Progenitor cell of endocrine pancreas (in vitro differentiated cells): ENCODE results near the gene HERPUD1. TPM values are rescaled to one million over a fixed set of nuclear protein-coding genes. Genes with fewer than 3 reads are reported as not detected.

Source experiments
- DNase-seq: peaks from one replicate; pipeline ENCODE4 v3.0.0; 2021; ENCODE audit warnings: low spot score; ENCODE audit not compliant: unreplicated experiment
- H3K27ac Mint-ChIP-seq: 2 replicates; pipeline ENCODE4 v1.8.0; 2021; ENCODE audit warnings: mild to moderate bottlenecking, moderate library complexity, mixed read lengths
- H3K27me3 Mint-ChIP-seq: 2 replicates; pipeline ENCODE4 v1.8.0; 2021; ENCODE audit warnings: mixed read lengths
- H3K36me3 Mint-ChIP-seq: 2 replicates; pipeline ENCODE4 v1.8.0; 2022; ENCODE audit warnings: mixed read lengths; ENCODE audit not compliant: insufficient read depth
- H3K4me1 Mint-ChIP-seq: 2 replicates; pipeline ENCODE4 v1.8.0; 2021; ENCODE audit warnings: low read depth, mixed read lengths
- H3K4me3 Mint-ChIP-seq: 2 replicates; pipeline ENCODE4 v1.8.0; 2021; ENCODE audit warnings: low read depth, mild to moderate bottlenecking, moderate library complexity, mixed read lengths
- H3K9me3 Mint-ChIP-seq: 2 replicates; pipeline ENCODE4 v1.8.0; 2021; ENCODE audit warnings: low read depth, mixed read lengths
- total RNA-seq: library from RNA; stranded (reverse); gene quantifications from 2 replicates; pipeline ENCODE4 v1.2.1, GENCODE V29; 2021
- TF ChIP-seq, protein P1 (sequence below): fragments of 200-600 bp; sonication (generic); IDR thresholded peaks from one replicate; pipeline ENCODE4 v1.5.0; 2021; ENCODE audit warnings: antibody characterized with exemption, mild to moderate bottlenecking; ENCODE audit not compliant: unreplicated experiment

Gene HERPUD1
- total RNA-seq, 1 donor from 2014 or later = 70.0 TPM

DNA sequence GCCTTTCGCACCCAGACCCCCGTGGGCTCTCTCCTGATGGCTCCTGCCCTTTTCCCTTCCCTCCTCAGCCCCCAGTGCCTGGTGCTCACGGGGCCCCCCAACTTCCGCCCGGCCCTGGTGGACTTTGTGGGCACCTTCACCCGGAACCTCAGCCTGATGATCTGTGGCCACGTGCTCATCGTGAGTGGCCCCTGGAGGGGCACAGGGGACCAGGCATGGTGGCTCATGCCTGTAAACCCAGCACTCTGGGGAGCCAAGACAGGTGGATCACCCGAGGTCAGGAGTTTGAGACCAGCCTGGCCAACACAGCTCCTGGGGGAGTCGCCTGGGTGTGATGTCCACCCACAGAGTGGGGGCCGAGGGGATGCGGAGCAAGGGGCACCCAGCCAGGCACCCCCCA is 45.6 kb upstream of the HERPUD1 start:
- no peaks in the 10 kb centered on the region for H3K36me3 Mint-ChIP-seq
- no peak overlapping the region for H3K4me3 Mint-ChIP-seq
- H3K9me3 Mint-ChIP-seq = no peaks in the 10 kb centered on the region
- no peaks in the 10 kb centered on the region for H3K4me1 Mint-ChIP-seq
- no peak overlapping the region for H3K27ac Mint-ChIP-seq
- TF ChIP-seq, protein P1, sequence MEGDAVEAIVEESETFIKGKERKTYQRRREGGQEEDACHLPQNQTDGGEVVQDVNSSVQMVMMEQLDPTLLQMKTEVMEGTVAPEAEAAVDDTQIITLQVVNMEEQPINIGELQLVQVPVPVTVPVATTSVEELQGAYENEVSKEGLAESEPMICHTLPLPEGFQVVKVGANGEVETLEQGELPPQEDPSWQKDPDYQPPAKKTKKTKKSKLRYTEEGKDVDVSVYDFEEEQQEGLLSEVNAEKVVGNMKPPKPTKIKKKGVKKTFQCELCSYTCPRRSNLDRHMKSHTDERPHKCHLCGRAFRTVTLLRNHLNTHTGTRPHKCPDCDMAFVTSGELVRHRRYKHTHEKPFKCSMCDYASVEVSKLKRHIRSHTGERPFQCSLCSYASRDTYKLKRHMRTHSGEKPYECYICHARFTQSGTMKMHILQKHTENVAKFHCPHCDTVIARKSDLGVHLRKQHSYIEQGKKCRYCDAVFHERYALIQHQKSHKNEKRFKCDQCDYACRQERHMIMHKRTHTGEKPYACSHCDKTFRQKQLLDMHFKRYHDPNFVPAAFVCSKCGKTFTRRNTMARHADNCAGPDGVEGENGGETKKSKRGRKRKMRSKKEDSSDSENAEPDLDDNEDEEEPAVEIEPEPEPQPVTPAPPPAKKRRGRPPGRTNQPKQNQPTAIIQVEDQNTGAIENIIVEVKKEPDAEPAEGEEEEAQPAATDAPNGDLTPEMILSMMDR = no peak
- DNase-seq = no peak
- no peaks in the 10 kb centered on the region for H3K27me3 Mint-ChIP-seq

DNA sequence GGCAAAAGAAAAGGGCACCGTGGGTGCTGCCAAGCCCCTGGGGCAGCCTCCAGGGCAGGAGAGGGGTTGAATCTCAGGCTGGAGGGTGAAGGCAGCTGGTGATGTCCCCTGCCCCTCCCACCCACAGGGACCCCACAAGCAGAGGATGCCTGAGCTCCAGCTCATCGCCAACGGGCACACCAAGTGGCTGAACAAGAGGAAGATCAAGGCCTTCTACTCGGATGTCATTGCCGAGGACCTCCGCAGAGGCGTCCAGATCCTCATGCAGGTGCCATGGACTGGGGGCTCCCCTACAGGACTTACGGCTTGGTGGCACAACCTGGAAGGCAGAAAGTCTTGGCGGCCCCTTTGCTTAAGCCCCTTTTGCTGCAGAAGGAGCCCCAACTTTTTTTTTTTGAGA is 45.1 kb upstream of the HERPUD1 start:
- TF ChIP-seq, protein P1 = no peak
- no peak overlapping the region for H3K4me3 Mint-ChIP-seq
- H3K9me3 Mint-ChIP-seq = no peaks in the 10 kb centered on the region
- DNase-seq = no peak
- no peaks in the 10 kb centered on the region for H3K27me3 Mint-ChIP-seq
- H3K4me1 Mint-ChIP-seq = no peaks in the 10 kb centered on the region
- no peak overlapping the region for H3K27ac Mint-ChIP-seq
- no peaks in the 10 kb centered on the region for H3K36me3 Mint-ChIP-seq

DNA sequence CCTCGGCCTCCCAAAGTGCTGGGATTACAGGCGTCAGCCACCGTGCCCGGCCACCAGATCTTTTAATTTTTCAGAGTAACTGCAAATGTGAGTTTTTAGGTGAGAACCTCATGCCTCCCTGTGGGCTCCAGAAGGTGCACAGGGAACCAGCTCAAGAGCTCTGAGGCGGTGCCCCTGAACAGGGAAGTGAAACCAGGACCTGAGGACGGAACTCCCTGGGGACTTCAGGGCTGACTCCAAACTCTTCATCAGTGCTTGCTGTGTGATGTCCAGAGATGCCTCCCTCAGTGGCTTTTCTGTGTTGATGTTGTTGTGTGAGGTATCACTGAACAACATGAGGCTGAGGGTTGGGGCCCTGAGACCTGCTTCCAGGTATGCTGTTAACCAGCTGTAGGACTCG is 43.1 kb upstream of the HERPUD1 start:
- TF ChIP-seq, protein P1 = no peak
- H3K9me3 Mint-ChIP-seq = no peaks in the 10 kb centered on the region
- H3K4me1 Mint-ChIP-seq = no peaks in the 10 kb centered on the region
- H3K4me3 Mint-ChIP-seq = no peak overlapping the region
- H3K27ac Mint-ChIP-seq = no peak overlapping the region
- DNase-seq = no peak
- no peaks in the 10 kb centered on the region for H3K36me3 Mint-ChIP-seq
- no peaks in the 10 kb centered on the region for H3K27me3 Mint-ChIP-seq

DNA sequence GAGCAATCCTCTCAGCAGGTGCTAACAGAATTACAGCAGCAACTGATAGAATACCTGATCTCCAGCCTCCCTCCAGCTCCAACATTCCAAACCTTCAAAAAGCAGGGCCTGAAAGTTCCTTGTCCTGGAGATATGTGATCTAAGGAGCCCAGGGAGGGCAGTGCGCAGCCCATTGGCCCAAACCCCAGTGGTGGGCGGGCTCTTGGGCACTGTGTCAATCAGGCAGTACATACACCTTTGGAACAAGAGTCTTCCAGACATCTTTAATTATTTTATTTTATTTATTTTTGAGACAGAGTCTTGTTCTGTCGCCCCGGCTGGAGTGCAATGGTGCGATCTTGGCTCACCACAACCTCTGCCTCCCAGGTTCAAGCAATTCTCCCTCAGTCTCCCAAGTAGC is 42.7 kb upstream of the HERPUD1 start:
- no peak overlapping the region for H3K27ac Mint-ChIP-seq
- H3K27me3 Mint-ChIP-seq = no peaks in the 10 kb centered on the region
- H3K9me3 Mint-ChIP-seq = no peaks in the 10 kb centered on the region
- no peaks in the 10 kb centered on the region for H3K4me1 Mint-ChIP-seq
- no peaks in the 10 kb centered on the region for H3K36me3 Mint-ChIP-seq
- DNase-seq = no peak
- H3K4me3 Mint-ChIP-seq = no peak overlapping the region
- TF ChIP-seq, protein P1 = no peak

DNA sequence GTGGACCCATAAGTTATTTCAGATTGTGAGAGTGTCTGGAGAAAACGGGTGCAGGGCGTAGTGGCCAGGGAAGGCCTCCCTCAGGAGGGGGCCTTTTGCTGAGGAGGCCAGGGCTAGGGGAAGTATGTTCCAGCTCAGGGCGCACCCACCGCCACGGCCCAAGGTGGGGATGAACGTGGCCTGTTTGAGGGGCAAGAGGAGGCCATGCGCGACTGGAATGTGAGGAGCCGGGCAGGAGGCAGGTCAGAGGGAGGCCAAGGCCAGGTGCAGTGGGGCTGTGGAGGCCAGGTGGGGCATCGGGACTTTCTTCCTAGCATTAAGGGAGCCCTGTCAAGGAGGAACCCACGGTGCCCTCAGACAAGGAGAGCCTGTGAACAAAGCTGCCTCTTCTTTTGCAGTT is 40.3 kb upstream of the HERPUD1 start:
- DNase-seq = no peak
- H3K27me3 Mint-ChIP-seq = no peaks in the 10 kb centered on the region
- H3K4me3 Mint-ChIP-seq = no peak overlapping the region
- TF ChIP-seq, protein P1 = no peak
- H3K27ac Mint-ChIP-seq = peak overlapping the region; percentile 73
- H3K9me3 Mint-ChIP-seq = no peaks in the 10 kb centered on the region
- no peaks in the 10 kb centered on the region for H3K4me1 Mint-ChIP-seq
- H3K36me3 Mint-ChIP-seq = no peaks in the 10 kb centered on the region
